Activated naive CD8-positive, alpha-beta T cell treated with anti-CD3 and anti-CD28 coated beads, Interleukin-2, amount 10 ng/mL, durations not matched to agents 7 days and 5 days (primary cell): ENCODE measurements around the gene SLC7A5. TPM values are rescaled to one million over a fixed set of nuclear protein-coding genes. Genes with fewer than 3 reads are reported as not detected.

ENCODE experiments used
- ATAC-seq: fragments of 150-1000 bp; cut with Tn5 transposase; one replicate; pipeline ENCODE4 v1.10.0; 2021; ENCODE audit warnings: low read depth, moderate library complexity
- POLR2A ChIA-PET: fragments of 350-600 bp; sonication (Branson Sonifier 250); formaldehyde crosslinking; loops from one replicate; lab custom pipeline; 2021; ENCODE audit warnings: antibody characterized with exemption; lab: Charles Lee
- DNase-seq: peaks from one replicate; pipeline ENCODE4 v3.0.0; 2021
- H3K27ac Mint-ChIP-seq: one replicate; pipeline ENCODE4 v1.8.0; 2022; ENCODE audit warnings: mild to moderate bottlenecking, mixed read lengths
- H3K27me3 Mint-ChIP-seq: one replicate; pipeline ENCODE4 v1.8.0; 2022; ENCODE audit warnings: mild to moderate bottlenecking, moderate library complexity, mixed read lengths
- H3K36me3 Mint-ChIP-seq: one replicate; pipeline ENCODE4 v1.8.0; 2021; ENCODE audit warnings: mild to moderate bottlenecking, mixed read lengths
- H3K4me1 Mint-ChIP-seq: one replicate; pipeline ENCODE4 v1.8.0; 2021; ENCODE audit warnings: mixed read lengths
- H3K4me3 Mint-ChIP-seq: one replicate; pipeline ENCODE4 v1.8.0; 2022; ENCODE audit warnings: mild to moderate bottlenecking, moderate library complexity, mixed read lengths
- H3K9me3 Mint-ChIP-seq: one replicate; pipeline ENCODE4 v1.8.0; 2021; ENCODE audit warnings: mixed read lengths
- total RNA-seq, 2 experiments: library from RNA; stranded (reverse); gene quantifications; one replicate each; pipeline ENCODE4 v1.2.3, GENCODE V29; 2021

SLC7A5 gene
- total RNA-seq, 2 experiments from 2014 or later: 59.2 to 63.9 TPM

DNA sequence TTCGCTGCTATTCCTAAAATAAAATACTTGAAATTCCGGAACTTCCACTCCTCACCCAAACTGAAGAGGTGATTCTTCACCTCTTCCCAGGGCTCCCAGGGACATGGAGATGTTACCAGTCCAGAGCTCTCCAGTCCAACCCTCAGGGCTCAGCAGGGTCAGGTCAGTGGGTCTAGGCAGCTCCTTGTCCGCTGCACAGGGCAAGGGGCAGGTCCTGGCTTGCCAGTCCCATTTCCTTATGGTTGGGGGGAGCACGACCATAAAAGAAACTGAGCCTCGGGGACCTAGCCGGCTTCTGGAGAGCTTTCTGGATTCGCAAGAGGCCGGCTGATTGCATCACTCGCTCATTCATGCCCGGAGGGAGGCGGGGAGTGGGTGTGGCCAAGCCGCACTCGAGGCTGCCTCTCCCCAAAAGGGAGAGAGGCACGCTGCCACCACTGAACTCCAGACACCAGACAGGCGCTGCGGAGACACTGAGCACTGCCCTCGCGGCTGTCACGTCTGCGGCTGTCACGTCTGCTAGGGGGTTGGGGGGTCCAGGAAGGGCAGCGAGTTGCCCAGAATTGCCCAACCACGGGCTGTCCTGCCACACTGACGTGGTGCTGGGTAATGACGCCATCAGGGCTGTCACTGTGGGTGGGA lies 15.8 kb downstream of the SLC7A5 start:
- peaks cover 21% of the 10 kb centered on the region for H3K4me1 Mint-ChIP-seq
- DNase-seq (peak; percentile 86), ATAC-seq (peak; percentile 59)
- peak overlapping the region; percentile 92 for H3K27ac Mint-ChIP-seq
- peaks cover 21% of the 10 kb centered on the region for H3K36me3 Mint-ChIP-seq
- POLR2A ChIA-PET: interaction anchor here (0.8 to 10.1 kb wide), 7 partner anchors 15 to 88 kb away, joined by 3 to 186 read pairs (median 5); partner anchors contain the start of genes KLHDC4 and SLC7A5
- H3K9me3 Mint-ChIP-seq: no peaks in the 10 kb centered on the region
- no peaks in the 10 kb centered on the region for H3K27me3 Mint-ChIP-seq
- H3K4me3 Mint-ChIP-seq: peak overlapping the region; percentile 63

DNA sequence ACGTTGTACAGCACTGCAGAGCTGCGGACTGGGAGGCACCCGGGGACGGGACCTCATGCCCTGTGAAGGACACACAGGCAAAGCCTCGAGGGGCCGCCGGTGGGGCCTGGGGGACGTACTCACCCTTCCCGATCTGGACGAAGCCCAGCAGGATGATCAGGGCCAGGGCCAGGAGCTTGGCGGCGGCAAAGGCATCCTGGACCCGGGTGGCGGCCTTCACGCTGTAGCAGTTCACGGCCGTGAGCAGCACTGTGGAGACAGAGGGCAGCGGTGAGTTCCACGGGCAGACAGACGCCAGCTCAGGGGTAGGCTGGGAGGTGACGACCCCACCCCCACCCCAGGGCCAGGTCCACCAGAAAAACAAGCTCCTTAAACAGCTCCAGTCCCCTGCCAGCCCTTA lies 17.7 kb downstream of the SLC7A5 start:
- H3K27me3 Mint-ChIP-seq: no peaks in the 10 kb centered on the region
- H3K36me3 Mint-ChIP-seq: peaks cover 17% of the 10 kb centered on the region

DNA sequence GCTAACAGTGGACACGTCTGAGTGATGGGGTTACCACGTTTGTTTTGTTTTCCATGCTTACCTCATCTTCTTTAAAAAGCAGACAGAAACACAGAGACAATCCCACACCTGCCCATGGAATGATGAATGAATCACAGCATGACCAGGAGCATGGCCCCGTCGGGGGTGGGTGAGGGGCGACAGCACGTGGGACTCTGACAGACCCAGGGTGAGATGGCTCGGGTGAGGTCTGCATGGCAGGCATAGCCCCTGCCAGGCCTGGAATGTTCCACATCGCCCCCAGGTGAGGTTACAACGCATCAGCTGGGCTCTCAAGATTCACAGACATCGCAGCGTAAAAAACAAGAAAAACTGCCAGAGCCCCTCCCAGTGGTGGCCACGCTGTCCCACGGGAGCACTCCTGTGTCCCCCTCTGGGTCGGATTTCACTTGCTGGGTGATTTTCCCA lies 18.1 kb downstream of the SLC7A5 start:
- Mint-ChIP-seq H3K4me3 (no peak overlapping the region), H3K36me3 (peaks cover 17% of the 10 kb centered on the region), H3K27me3 (no peaks in the 10 kb centered on the region), H3K27ac (peak overlapping the region; percentile 16), H3K9me3 (no peaks in the 10 kb centered on the region), H3K4me1 (peaks cover 13% of the 10 kb centered on the region)
- no peak for DNase-seq
- POLR2A ChIA-PET: interaction anchor here (10.1 kb wide), 1 partner anchor 17 kb away, joined by 186 read pairs; the partner anchor contains the start of gene SLC7A5
- no peak for ATAC-seq

More for the DNA sequence above, 17.7 kb downstream of the SLC7A5 start:
- H3K4me3 Mint-ChIP-seq: no peak overlapping the region
- DNase-seq (no peak), ATAC-seq (no peak)
- POLR2A ChIA-PET: interaction anchor here (0.6 to 10.1 kb wide), 3 partner anchors 9 to 45 kb away, joined by 3 to 186 read pairs (median 3); partner anchors contain the start of gene SLC7A5
- H3K9me3 Mint-ChIP-seq: no peaks in the 10 kb centered on the region
- H3K4me1 Mint-ChIP-seq: peaks cover 13% of the 10 kb centered on the region
- peak overlapping the region; percentile 63 for H3K27ac Mint-ChIP-seq

DNA sequence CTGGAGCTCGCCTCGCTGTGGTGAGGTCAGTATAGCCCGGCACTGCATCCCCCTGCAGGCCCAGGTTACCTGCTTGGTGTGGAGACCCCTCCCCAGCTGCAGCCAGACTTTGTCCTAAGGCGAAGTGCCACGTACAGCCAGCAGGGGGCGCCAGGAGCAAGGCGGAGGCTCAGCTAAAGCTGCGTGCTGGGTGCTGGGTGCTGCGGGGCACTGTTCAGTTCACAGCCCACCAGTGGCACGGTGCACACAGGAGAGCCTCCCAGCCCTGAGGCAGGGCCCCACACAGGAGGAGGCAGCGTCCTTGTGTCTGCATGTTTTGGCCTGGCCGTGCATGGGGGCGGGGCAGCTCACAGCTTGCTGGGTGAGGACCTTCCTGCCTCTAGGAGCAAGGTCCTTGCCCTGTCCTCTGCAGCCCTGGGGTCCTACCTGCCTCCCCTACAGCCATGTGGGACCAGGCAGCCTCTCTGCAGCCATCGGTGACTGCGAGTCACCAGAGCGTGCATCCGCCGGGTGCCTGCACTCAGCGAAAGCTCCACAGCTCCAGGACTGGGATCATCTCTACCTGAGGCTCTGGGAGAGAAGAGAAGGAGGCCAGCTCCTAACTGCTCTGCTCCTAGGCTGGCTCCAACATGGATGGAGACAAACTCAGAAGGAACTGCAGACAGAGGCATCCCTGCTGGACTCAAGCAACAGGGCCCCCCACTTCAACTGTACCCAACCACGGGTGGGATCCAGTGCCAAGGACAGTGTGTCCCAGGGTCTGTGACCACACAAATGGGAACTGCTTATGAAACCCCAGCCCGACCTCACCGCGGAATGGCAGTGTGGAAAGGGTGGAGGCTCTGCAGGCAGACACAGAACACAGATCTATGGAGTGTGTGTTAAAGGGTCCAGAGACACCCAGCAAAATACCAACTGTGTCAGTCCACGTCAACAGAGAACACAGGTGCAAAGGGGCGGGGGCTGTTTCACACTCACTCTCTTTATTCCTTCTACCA lies 19.0 kb downstream of the SLC7A5 start:
- POLR2A ChIA-PET: interaction anchor here (1.0 to 10.1 kb wide), 5 partner anchors 9 to 71 kb away, joined by 3 to 186 read pairs (median 3); partner anchors contain the start of gene SLC7A5
- DNase-seq (peak; percentile 84), ATAC-seq (peak; percentile 65)
- peaks cover 17% of the 10 kb centered on the region for H3K36me3 Mint-ChIP-seq
- peak overlapping the region; percentile 51 for H3K27ac Mint-ChIP-seq
- H3K9me3 Mint-ChIP-seq: no peaks in the 10 kb centered on the region
- peaks cover 10% of the 10 kb centered on the region for H3K4me1 Mint-ChIP-seq
- no peak overlapping the region for H3K4me3 Mint-ChIP-seq
- no peaks in the 10 kb centered on the region for H3K27me3 Mint-ChIP-seq

DNA sequence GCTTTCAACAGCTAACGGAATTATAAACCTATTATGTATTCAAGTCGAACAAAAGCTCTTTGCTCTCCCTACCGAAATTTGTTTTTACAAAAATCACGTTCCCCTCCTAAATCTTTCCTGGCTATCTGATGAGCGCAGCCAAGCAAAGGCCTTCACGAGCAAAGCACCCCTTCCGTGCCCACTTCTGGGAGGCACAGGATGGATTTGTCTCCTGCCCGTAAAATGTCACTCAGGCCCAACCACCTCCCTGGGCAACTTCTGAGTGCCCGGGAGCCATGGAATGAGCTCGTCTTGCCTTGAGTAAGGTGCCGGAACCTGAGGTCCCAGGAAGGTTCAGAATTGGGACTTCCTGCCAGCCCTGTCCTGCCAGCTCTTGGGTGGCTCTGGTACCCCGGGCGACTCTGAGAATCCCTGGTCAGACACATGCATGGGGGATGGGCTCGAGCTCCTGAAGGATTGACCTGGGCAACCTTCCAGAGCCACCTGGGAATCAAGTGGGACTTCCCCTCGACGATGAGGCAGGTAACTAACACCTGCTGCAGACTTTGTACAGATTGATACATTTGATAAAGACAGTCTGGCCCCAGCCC lies 19.8 kb downstream of the SLC7A5 start:
- no peaks in the 10 kb centered on the region for H3K9me3 Mint-ChIP-seq
- DNase-seq (no peak), ATAC-seq (no peak)
- H3K4me3 Mint-ChIP-seq: no peak overlapping the region
- peaks cover 10% of the 10 kb centered on the region for H3K4me1 Mint-ChIP-seq
- POLR2A ChIA-PET: interaction anchor here (1.0 to 10.1 kb wide), 5 partner anchors 10 to 70 kb away, joined by 3 to 186 read pairs (median 3); partner anchors contain the start of gene SLC7A5
- H3K27me3 Mint-ChIP-seq: no peaks in the 10 kb centered on the region
- H3K36me3 Mint-ChIP-seq: peaks cover 17% of the 10 kb centered on the region
- peak overlapping the region; percentile 51 for H3K27ac Mint-ChIP-seq

DNA sequence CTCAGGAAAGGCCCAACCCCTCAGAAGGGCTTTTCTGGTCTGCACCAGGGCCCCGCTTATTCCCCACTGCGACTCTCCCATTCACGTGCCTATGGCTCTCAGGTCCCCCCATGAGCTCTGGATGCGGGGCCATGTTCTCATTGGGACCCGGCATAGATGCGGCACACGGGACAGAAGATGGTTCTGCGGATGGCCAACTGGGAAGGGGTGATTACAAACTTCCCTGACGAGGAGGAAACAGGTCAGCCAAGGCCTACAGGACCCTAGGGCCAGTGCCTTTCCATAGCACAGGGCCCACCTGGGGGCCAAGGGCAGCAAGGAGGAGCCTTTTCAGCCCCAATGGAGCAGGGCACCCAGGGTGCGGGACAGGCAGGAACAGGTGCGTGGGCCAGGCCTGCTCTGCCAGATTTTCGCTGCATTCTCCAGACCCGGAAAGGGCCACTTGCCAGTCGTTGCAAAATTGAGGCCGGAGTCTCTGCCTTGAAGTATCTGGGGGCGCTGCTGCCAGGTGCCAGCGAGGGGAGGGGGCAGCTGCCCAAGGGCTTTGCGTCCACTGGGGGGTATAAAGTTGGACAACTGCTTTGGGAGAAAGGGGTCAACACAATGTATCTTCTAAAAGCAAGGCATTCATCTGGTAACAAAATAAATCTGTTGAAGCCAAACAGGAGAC lies 20.5 kb downstream of the SLC7A5 start:
- ATAC-seq (no peak), DNase-seq (no peak)
- POLR2A ChIA-PET: interaction anchor here (1.0 to 10.1 kb wide), 2 partner anchors 20 to 67 kb away, joined by 3 to 186 read pairs; partner anchors contain the start of gene SLC7A5
- H3K27me3 Mint-ChIP-seq: no peaks in the 10 kb centered on the region
- peaks cover 17% of the 10 kb centered on the region for H3K36me3 Mint-ChIP-seq
- no peak overlapping the region for H3K27ac Mint-ChIP-seq
- H3K9me3 Mint-ChIP-seq: no peaks in the 10 kb centered on the region
- H3K4me3 Mint-ChIP-seq: no peak overlapping the region
- peaks cover 6% of the 10 kb centered on the region for H3K4me1 Mint-ChIP-seq

DNA sequence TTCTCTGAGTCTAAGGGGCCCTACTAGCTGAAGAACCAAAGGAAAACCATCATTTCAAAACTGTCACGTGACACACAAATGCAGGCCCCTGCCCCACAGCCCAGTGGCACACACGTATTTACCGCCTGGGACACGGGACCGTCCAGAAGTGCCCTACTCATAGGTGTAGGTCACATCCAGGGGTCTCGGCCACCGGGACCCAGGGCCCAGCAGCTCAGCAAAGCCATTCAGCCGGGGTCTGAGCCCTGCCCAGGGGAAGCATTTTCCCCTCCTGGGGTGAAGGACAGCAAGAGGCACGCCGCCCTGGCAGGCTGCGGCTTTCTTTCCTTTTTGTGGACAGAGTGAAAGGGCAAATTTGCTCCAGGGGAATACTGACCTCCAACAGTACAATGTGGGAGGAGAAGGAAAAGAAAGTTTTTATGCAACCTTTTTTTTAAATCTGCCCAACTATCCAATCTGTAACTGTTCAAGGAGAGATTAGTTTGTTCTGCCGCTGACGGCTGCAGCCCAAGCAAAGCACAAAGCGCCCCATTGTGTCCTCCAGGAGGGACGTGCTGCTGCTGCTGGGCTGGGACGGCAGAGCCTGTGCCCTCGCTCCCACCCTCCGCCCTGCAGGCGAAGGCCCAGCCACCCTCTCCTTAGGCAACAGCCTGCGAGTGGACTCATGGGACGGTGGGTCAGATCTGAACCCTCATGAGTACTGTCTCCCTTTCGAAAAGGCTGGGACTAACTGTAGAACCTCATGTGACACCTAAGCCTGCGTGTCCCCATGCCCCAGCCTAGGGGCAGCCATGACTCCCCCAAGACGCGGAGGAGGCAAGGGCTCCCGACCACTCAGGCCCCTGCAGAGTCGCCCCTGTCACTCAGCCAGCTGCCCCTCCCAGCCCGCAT lies 21.3 kb downstream of the SLC7A5 start:
- no peak overlapping the region for H3K4me3 Mint-ChIP-seq
- H3K36me3 Mint-ChIP-seq: peaks cover 16% of the 10 kb centered on the region
- POLR2A ChIA-PET: interaction anchor here (1.6 to 10.1 kb wide), 2 partner anchors 20 to 42 kb away, joined by 4 to 186 read pairs; partner anchors contain the start of gene SLC7A5
- no peaks in the 10 kb centered on the region for H3K27me3 Mint-ChIP-seq
- ATAC-seq (no peak), DNase-seq (no peak)
- peaks cover 7% of the 10 kb centered on the region for H3K4me1 Mint-ChIP-seq
- H3K27ac Mint-ChIP-seq: peak overlapping the region; percentile 12
- no peaks in the 10 kb centered on the region for H3K9me3 Mint-ChIP-seq

DNA sequence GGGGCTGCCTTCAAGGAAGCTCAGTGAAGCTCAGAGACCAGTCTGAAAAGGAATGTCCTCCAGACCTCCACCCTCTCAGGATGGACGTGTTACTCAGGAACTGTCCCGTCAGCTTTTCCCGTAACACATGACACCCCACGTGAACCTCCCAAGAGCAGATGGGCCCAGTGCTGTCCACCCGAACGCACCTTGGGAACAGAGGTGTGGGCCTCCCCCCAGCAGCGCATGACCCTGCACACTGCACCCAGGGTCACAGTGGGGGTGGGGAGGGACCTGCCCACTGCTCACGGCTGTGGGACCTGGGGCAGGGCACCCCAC lies 21.9 kb downstream of the SLC7A5 start:
- peaks cover 6% of the 10 kb centered on the region for H3K4me1 Mint-ChIP-seq
- POLR2A ChIA-PET: interaction anchor here (0.6 to 1.6 kb wide), 2 partner anchors 13 to 41 kb away, joined by 3 to 4 read pairs; no protein-coding TSS in a partner anchor
- H3K27me3 Mint-ChIP-seq: no peaks in the 10 kb centered on the region
- no peak overlapping the region for H3K4me3 Mint-ChIP-seq
- H3K36me3 Mint-ChIP-seq: peaks cover 15% of the 10 kb centered on the region
- ATAC-seq: no peak
- H3K9me3 Mint-ChIP-seq: no peaks in the 10 kb centered on the region
- H3K27ac Mint-ChIP-seq: peak overlapping the region; percentile 12
- DNase-seq: no peak

DNA sequence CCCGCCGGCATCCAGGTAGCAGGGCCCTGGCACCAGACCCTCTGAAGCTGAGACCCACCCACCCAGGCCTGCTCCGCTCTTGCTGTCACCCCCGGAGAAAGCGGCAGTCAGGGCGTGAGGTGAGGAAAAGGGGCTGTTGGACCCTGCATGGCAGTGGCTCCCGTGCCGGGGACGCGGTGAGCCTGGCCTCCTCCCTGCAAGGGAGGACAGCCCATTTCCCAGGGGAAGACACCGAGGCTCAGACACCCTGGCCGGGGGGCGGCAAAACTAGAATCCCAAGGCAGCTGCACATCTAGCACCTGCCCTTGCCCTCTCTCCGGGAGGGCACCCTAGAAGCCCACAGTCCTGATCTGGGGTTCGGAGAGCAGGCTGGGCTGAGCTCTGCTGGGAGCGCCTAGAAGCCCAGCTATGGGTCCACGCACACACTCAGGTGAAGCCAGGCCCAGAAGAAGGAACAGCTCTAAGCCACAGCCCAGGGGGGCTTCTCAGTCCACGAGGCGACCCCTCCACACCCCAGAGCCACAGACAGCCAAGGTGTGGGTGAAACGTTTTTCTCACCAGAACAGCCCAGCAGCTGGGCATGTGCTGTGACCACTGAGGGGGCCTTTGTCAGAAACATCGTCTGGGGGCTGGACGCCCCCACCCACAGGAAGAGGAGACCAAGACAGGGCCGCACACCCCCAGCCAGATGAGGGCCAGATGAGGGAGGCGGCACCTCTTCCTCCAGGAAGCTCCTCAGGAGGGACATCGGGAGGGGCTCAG lies 22.4 kb downstream of the SLC7A5 start:
- no peak overlapping the region for H3K27ac Mint-ChIP-seq
- POLR2A ChIA-PET: interaction anchor here (0.6 to 1.8 kb wide), 3 partner anchors 13 to 67 kb away, joined by 3 to 4 read pairs (median 4); no protein-coding TSS in a partner anchor
- no peak for DNase-seq
- H3K4me3 Mint-ChIP-seq: no peak overlapping the region
- no peaks in the 10 kb centered on the region for H3K27me3 Mint-ChIP-seq
- H3K9me3 Mint-ChIP-seq: no peaks in the 10 kb centered on the region
- no peak for ATAC-seq
- H3K4me1 Mint-ChIP-seq: peaks cover 6% of the 10 kb centered on the region
- H3K36me3 Mint-ChIP-seq: peaks cover 15% of the 10 kb centered on the region

DNA sequence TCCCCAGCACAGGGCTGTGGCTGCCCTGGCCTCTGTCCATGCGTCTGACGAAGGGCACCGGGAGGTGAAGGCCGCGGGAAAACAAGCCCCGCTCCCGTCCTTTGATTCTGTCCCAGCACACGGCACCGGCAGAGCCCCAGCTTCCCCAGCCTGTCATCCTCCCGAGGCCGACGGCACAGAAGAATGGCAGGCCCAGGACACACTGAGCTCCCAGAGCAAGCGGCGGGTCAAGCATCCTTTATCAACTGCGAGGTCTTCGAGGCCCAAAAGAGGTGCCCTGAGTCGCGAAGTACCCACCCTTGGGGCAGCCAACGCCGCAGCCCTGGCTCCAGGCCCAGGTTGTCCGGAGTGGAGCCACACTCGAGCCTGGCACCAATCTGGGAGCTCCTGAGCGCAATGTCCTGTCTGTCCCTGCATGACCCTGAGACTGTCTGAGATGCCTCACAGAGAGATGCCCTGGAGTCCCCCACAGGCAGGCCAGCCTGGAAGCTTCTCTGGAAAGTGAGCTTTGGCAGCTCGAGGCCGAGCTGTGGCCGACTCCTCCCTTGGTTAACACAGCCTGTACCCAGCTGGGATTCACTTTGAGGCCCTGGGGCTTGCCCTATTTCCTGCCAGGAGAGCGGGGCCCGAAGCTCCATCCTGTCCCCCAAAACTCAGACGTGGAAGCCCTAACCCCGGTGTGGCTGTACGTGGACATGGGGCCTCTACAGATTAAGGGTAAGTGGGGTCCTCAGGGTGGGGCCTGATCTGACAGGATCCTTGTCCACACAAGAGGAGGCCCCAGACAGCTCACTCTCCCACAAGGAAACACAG lies 23.3 kb downstream of the SLC7A5 start:
- ATAC-seq (no peak), DNase-seq (no peak)
- POLR2A ChIA-PET: interaction anchor here (1.0 to 1.8 kb wide), 3 partner anchors 40 to 80 kb away, joined by 3 to 4 read pairs (median 4); partner anchors contain the start of gene KLHDC4
- Mint-ChIP-seq H3K27me3 (no peaks in the 10 kb centered on the region), H3K27ac (peak overlapping the region; percentile 21), H3K4me3 (no peak overlapping the region), H3K36me3 (peaks cover 13% of the 10 kb centered on the region), H3K4me1 (peaks cover 6% of the 10 kb centered on the region), H3K9me3 (no peaks in the 10 kb centered on the region)
